HG02840 (cell line): ENCODE results near the gene PDZK1IP1.
"Not testable (repeated sequence)": the region's sequence is repeated elsewhere in the genome, so short reads cannot be mapped to it uniquely, and the experiment has no call there.

ENCODE experiments used
- ATAC-seq: cut with Tn5 transposase; IDR thresholded peaks from one replicate; pipeline ENCODE4 v1.9.1; 2021; ENCODE audit warnings: mild to moderate bottlenecking, moderate library complexity, moderate number of reproducible peaks; ENCODE audit not compliant: unreplicated experiment, low FRiP score

The PDZK1IP1 gene

GRCh38 chr1:47183308-47184089 lies 6.3 kb downstream of the PDZK1IP1 start:
- no peak for ATAC-seq

DNA sequence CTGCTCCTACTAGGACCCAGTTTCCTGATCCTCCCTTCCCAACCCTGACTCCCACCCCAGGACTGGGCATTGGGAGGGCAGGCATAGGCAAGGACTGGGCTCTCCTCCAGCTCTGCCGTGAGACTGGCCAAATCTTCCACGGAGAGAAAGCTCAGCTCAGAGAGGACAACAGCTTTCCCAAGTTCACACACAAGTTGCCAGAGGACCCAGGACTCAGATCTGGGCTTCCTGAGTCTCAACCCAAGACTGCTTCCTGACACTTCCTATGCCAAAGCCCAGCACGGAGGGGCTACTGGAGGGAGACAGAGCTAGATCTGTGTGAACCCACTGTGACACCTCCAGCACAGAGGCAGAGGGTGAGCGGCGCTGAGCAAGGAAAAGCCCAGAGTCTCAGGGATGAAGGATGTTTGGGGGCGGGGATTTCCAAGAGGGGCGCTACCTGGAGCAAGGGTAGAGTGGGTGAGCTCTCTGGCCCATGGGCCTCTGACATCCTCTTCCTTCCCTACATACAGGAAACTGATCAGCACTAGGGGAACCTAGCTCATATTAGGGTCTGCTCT lies 7.1 kb downstream of the PDZK1IP1 start:
- no peak for ATAC-seq

DNA sequence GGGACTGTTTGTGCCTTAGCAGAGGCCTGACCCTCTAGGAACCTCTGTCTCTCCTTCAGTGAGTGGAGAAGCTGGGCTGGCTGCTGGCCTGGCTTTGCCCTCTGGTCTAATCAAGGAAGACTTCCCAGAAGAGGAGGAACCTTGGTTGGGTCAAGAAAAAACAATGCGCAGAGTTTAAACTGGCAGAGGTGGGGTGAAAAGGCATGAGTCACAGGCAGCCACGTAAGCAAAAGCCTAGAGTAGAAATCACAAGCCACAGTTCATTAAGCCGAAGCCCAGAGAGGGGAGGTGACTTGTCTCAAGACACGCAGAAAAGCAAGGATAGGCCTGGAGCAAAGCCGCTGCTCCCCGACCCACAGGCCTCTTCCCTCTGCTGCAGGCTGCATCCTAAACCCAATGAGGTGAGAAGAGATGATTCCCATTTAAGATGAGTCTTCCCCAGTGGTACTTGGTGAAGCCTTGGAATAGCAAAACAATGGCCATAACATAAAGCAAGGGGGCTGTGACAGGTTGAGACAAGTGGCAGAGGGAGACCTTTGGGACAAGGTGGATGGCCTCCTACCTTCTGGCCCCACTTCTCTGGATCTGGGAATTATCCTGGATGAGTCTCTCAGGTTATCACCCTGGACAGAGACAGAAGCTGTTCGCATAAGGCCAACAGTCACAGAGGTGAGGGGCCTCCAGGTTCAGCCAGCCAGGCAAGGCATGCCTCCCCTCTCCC lies 7.7 kb downstream of the PDZK1IP1 start:
- no peak for ATAC-seq

DNA sequence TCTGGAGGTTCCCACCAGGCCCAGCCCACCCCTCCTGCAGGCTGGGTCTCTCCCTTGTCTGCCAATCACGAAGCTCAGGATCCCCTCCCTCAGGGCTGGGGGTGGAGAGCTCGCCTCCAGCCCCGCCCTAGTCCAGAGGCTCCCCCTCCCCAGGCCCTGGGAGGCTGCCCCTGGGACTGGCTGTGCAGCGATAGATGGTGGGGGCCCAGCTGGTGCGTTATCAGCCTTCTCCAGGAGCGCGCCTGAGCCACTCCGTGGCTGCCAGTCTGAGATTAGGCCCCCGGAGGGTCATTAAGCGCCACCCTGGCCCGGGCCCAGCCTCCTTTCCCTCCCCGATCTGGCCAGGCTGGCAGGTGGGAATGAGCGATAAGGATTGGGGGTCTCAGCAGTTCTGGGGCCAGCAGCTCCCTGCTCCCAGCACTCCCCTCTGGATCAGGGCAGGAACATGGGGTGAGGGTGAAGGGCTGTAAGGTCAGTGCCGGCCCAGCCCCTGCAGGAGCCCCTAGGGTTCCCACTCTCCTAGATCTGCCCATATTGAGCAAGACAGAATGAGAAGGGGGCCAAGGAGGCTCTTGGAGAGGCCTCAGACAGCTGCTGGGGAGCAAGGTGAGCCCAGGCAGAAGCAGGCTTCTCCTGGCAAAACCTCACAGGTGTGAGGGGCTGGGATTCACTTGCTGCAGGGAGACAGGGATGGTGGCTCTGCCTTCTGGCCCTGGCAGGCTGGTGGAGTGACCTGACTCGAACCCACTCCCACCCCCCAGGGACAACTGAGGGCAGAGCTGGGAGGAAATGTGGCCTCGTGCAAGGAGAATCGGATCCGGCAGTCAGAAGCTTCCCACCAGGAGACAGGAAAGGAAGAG lies 8.5 kb downstream of the PDZK1IP1 start:
- no peak for ATAC-seq

GRCh38 chr1:47180603-47181094 lies 9.2 kb downstream of the PDZK1IP1 start:
- ATAC-seq, result no peak

- no peak for ATAC-seq
Observed at GRCh38 chr1:47179988-47180563, 9.8 kb downstream of the PDZK1IP1 start.

DNA sequence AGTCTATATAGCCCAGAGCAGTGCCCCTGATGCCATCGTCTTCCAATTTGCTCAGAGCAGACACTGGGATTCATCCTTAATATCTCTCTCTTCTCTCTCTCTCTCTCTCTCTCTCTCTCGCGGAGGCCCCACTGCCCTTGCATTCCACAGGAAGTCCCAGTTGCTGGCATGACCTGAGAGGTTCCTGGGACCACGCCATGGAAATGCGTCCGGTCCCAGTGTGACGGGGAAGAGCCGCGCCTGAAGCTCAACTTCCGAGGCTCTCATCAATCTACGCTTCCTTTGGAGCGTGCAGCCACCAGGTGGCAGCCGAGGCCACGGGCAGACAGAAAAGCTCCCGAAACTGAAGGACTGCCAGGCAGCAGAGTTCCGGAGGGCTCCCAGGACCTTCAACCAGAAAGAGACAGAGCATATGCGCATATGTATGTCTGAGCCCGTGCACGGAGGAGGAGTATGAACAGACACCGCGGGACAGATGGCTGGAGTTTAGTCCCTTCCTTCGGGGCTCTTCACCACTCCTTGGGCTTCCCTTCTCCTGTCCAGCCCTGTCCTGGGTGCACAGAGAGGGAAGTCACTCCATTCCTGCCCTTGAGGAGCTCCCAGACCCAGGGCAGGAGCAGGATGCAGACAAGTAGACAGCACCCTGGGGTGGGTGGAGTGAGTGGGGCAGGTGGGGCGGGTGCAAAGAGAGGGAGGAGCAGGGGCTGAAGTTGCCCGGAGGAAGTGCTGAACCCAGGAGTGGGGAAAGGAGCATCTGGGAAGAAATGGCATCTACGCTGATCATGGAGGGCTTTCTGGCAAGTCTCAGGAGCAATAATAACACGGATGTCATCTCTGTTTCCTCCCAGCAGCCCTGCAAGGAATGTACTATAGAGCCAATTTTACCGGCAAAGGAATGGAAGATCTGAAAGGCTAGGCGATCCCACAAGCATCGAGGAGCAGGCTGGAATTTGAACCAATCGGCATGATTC lies 10.5 kb downstream of the PDZK1IP1 start:
- ATAC-seq, result peak; percentile 70

- no peak for ATAC-seq
Observed at GRCh38 chr1:47178654-47179016, 11.2 kb downstream of the PDZK1IP1 start.

- no peak for ATAC-seq
Observed at GRCh38 chr1:47178020-47178419, 11.8 kb downstream of the PDZK1IP1 start.

DNA sequence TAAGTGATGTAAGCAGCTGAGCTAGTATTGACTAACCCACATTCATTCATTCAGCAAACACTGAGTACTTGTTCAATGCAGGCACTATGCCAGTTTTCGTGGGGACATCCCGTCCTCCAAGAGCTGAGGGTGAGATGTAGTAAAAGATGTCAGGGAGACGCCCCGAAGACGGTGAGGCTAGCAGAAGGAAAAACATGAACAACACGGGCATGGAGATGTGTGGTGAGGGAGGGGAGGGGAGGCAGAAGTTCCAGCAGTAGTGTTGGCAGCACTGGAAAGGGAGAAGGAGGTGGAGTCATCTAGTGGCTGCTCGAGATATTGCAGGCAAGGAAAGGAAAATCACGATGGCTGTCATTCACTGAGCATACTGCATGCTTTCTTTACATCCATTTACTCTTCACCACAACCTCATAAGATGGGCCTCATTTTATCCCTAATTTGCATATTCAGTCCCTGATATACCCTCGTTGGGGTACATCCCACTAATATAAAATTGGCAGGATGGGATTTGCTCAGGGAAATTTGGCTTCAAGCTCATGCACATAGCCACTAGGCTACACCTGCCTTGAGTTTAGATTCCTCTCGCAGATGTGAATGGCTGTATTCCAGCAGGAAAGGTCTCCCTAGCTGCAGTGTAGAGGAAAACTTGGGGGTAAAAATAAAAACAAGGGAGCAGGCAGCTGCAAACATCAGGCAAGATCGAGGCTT lies 14.5 kb downstream of the PDZK1IP1 start:
- no peak for ATAC-seq

DNA sequence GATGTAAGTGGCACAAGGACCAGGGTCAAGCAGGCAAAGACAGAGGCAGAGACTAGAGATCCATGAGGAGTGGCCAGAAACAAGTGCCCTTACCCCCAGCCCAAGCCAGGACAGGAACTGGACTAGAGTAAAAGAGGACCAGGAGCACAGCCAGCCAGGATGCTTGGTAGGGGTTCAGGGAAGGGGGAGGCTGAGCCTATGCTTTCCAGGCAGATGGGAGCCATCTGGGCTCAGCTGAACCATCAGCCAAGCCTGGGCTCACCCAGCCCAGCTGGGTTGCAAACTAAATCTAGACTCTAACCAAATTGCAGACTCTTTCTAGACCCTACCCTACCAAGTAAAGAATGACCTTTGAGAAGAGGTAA lies 15.2 kb downstream of the PDZK1IP1 start:
- no peak for ATAC-seq

GRCh38 chr1:47172782-47173181 lies 17.1 kb downstream of the PDZK1IP1 start:
- no peak for ATAC-seq

- ATAC-seq, result no peak
Observed at GRCh38 chr1:47164552-47164951, 25.3 kb downstream of the PDZK1IP1 start.

- no peak for ATAC-seq
Observed at GRCh38 chr1:47161298-47162040, 28.4 kb downstream of the PDZK1IP1 start.

DNA sequence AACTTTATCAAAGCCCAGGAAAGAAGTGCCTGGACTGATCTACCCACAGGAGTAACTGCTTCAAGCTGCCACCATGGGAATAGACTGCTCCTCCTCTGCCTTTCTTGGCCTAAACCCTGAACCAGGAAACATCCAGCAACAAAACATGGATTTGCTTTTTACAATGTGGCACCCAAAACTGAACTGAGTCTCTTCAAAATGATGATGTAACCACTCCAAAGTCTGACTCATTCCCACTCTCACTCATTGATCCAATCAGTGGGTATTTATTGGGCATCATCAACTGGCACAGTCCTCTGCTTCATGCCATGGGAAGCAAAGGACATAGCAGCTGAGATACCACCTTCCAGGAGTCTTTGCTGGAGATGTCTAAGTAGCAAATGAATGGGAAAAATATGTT lies 29.1 kb downstream of the PDZK1IP1 start:
- no peak for ATAC-seq

- ATAC-seq, result not testable (repeated sequence)
Observed at GRCh38 chr1:47157957-47158356, 31.9 kb downstream of the PDZK1IP1 start.

DNA sequence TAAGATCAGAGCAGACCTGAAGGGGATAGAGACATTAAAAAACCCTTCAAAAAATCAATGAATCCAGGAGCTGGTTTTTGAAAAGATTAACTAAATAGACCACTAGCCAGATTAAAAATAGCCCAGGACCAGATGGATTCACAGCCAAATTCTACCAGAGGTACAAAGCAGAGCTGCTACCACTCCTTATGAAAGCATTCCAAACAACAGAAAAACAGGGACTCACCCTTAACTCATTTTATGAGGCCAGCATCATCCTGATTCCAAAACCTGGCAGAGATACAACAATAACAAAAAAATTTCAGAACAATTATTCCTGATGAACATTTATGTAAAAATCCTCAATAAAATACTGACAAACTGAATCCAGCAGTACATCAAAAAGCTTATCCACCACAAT lies 33.4 kb downstream of the PDZK1IP1 start:
- ATAC-seq, result not testable (repeated sequence)

- not testable (repeated sequence) for ATAC-seq
Observed at GRCh38 chr1:47149162-47149561, 40.7 kb downstream of the PDZK1IP1 start.
